ENCODE results near the gene IMMP2L. TPM values are rescaled to one million over a fixed set of nuclear protein-coding genes. Genes with fewer than 3 reads are reported as not detected.

The IMMP2L gene
- total RNA-seq, 2 experiments from 2014 or later = 17.4 to 30.2 TPM

- no peak overlapping the region for H3K4me3 Mint-ChIP-seq
These were observed 298.0 kb downstream of the IMMP2L start for GRCh38 chr7:111264111-111264868.

GRCh38 chr7:111262293-111263116 lies 299.8 kb downstream of the IMMP2L start:
- Mint-ChIP-seq H3K4me1 (ENCODE audit: low read depth) (no peaks in the 10 kb centered on the region), H3K27ac (no peak overlapping the region), H3K9me3 (no peaks in the 10 kb centered on the region), H3K27me3 (no peaks in the 10 kb centered on the region), H3K36me3 (ENCODE audit: low read depth) (peaks cover 2% of the 10 kb centered on the region), H3K4me3 (no peak overlapping the region)
- intact Hi-C loops (cut with micrococcal nuclease) = no loop called here
- DNase-seq = no peak
- POLR2A ChIA-PET = no interaction called here
- ATAC-seq = no peak
- CTCF ChIA-PET = no interaction called here
- TF ChIP-seq, protein P1, sequence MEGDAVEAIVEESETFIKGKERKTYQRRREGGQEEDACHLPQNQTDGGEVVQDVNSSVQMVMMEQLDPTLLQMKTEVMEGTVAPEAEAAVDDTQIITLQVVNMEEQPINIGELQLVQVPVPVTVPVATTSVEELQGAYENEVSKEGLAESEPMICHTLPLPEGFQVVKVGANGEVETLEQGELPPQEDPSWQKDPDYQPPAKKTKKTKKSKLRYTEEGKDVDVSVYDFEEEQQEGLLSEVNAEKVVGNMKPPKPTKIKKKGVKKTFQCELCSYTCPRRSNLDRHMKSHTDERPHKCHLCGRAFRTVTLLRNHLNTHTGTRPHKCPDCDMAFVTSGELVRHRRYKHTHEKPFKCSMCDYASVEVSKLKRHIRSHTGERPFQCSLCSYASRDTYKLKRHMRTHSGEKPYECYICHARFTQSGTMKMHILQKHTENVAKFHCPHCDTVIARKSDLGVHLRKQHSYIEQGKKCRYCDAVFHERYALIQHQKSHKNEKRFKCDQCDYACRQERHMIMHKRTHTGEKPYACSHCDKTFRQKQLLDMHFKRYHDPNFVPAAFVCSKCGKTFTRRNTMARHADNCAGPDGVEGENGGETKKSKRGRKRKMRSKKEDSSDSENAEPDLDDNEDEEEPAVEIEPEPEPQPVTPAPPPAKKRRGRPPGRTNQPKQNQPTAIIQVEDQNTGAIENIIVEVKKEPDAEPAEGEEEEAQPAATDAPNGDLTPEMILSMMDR (IDR thresholded peaks at IDR 0.05) = no peak

More at GRCh38 chr7:111264111-111264868, 298.0 kb downstream of the IMMP2L start:
- peaks cover 2% of the 10 kb centered on the region for H3K36me3 Mint-ChIP-seq (ENCODE audit: low read depth)
- intact Hi-C loops (cut with micrococcal nuclease) = no loop called here
- TF ChIP-seq, protein P1 (IDR thresholded peaks at IDR 0.05) = no peak
- H3K4me1 Mint-ChIP-seq (ENCODE audit: low read depth) = no peaks in the 10 kb centered on the region
- no peaks in the 10 kb centered on the region for H3K27me3 Mint-ChIP-seq
- ChIA-PET POLR2A (no interaction called here), CTCF (no interaction called here)
- DNase-seq (no peak), ATAC-seq (no peak)
- H3K9me3 Mint-ChIP-seq = no peaks in the 10 kb centered on the region
- H3K27ac Mint-ChIP-seq = no peak overlapping the region

- Mint-ChIP-seq H3K9me3 (no peaks in the 10 kb centered on the region), H3K4me1 (ENCODE audit: low read depth) (no peaks in the 10 kb centered on the region), H3K27me3 (no peaks in the 10 kb centered on the region), H3K36me3 (ENCODE audit: low read depth) (peaks cover 2% of the 10 kb centered on the region), H3K27ac (no peak overlapping the region), H3K4me3 (no peak overlapping the region)
- TF ChIP-seq, protein P1 (IDR thresholded peaks at IDR 0.05) = no peak
- POLR2A ChIA-PET = no interaction called here
- ATAC-seq = no peak
- intact Hi-C loops (cut with micrococcal nuclease) = no loop called here
- CTCF ChIA-PET = no interaction called here
- DNase-seq = no peak
These were observed 300.8 kb downstream of the IMMP2L start for GRCh38 chr7:111261496-111261895.

DNA sequence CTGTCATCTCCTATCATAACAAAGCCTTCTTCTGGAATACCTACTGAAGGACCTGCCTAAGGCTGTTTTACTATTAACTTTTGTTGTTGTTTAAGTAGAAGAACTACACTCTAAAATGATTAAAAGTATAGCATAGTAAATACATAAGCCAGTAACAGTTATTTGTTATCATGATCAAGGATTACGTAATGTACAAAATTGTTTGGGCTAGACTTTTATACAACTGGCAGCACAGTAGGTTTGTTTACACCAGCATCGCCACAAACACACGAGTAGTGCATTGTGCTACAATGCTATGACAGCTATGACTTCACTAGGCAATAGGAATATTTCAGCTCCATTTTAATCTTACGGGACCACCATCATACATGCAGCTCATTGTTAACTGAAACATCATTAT lies 302.3 kb downstream of the IMMP2L start:
- no peak overlapping the region for H3K4me3 Mint-ChIP-seq
- H3K27me3 Mint-ChIP-seq = no peaks in the 10 kb centered on the region
- no peaks in the 10 kb centered on the region for H3K9me3 Mint-ChIP-seq
- no peaks in the 10 kb centered on the region for H3K4me1 Mint-ChIP-seq (ENCODE audit: low read depth)
- ATAC-seq (no peak), DNase-seq (no peak)
- intact Hi-C loops (cut with micrococcal nuclease) = no loop called here
- POLR2A ChIA-PET = no interaction called here
- no peaks in the 10 kb centered on the region for H3K36me3 Mint-ChIP-seq (ENCODE audit: low read depth)
- TF ChIP-seq, protein P1 (IDR thresholded peaks at IDR 0.05) = no peak
- no peak overlapping the region for H3K27ac Mint-ChIP-seq
- CTCF ChIA-PET = no interaction called here

GRCh38 chr7:111256391-111256790 lies 305.9 kb downstream of the IMMP2L start:
- intact Hi-C loops (cut with micrococcal nuclease) = no loop called here
- Mint-ChIP-seq H3K9me3 (peaks cover 7% of the 10 kb centered on the region), H3K4me1 (ENCODE audit: low read depth) (no peaks in the 10 kb centered on the region), H3K4me3 (no peak overlapping the region), H3K27ac (no peak overlapping the region), H3K27me3 (no peaks in the 10 kb centered on the region), H3K36me3 (ENCODE audit: low read depth) (peaks cover 7% of the 10 kb centered on the region)
- ChIA-PET CTCF (no interaction called here), POLR2A (no interaction called here)
- DNase-seq (no peak), ATAC-seq (no peak)
- TF ChIP-seq, protein P1 (IDR thresholded peaks at IDR 0.05) = no peak

Measured in activated CD8-positive, alpha-beta T cell treated with anti-CD3 and anti-CD28 coated beads for 36 hours (primary cell).